ENCODE results near the gene TBC1D10B.
"Not testable (repeated sequence)": the region's sequence is repeated elsewhere in the genome, so short reads cannot be mapped to it uniquely, and the experiment has no call there.

The TBC1D10B gene

DNA sequence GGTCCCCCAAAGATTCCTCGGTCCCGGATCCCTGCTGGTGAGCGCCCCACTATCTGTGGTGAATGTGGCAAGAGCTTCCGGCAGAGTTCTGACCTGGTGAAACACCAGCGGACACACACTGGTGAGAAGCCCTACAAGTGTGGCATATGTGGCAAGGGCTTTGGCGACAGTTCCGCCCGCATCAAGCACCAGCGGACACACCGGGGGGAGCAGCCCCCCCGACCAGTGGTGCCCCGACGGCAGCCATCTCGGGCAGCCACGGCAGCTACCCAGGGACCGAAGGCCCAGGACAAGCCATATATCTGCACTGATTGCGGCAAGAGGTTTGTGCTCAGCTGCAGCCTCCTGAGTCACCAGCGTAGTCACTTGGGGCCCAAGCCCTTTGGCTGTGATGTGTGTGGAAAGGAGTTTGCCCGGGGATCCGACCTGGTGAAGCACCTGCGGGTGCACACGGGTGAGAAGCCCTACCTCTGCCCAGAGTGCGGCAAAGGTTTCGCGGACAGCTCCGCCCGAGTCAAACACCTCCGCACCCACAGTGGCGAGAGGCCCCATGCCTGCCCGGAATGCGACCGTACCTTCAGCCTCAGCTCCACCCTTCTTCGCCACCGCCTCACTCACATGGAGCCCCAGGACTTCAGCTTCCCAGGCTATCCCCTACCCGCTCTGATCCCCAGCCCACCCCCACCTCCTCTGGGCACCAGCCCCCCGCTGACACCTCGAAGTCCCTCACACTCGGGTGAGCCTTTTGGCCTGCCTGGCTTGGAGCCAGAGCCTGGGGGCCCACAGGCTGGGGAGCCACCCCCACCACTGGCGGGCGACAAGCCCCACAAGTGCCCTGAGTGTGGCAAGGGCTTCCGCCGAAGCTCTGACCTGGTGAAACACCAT, 27.7 kb upstream of the TBC1D10B start:
- no peak for FAIRE-seq

- no peak for FAIRE-seq
These were observed 26.8 kb upstream of the TBC1D10B start for GRCh38 chr16:30397056-30397455.

- FAIRE-seq = not testable (repeated sequence)
These were observed 26.3 kb upstream of the TBC1D10B start for GRCh38 chr16:30396627-30397026.

GRCh38 chr16:30395992-30396585, 25.8 kb upstream of the TBC1D10B start:
- FAIRE-seq = no peak

DNA sequence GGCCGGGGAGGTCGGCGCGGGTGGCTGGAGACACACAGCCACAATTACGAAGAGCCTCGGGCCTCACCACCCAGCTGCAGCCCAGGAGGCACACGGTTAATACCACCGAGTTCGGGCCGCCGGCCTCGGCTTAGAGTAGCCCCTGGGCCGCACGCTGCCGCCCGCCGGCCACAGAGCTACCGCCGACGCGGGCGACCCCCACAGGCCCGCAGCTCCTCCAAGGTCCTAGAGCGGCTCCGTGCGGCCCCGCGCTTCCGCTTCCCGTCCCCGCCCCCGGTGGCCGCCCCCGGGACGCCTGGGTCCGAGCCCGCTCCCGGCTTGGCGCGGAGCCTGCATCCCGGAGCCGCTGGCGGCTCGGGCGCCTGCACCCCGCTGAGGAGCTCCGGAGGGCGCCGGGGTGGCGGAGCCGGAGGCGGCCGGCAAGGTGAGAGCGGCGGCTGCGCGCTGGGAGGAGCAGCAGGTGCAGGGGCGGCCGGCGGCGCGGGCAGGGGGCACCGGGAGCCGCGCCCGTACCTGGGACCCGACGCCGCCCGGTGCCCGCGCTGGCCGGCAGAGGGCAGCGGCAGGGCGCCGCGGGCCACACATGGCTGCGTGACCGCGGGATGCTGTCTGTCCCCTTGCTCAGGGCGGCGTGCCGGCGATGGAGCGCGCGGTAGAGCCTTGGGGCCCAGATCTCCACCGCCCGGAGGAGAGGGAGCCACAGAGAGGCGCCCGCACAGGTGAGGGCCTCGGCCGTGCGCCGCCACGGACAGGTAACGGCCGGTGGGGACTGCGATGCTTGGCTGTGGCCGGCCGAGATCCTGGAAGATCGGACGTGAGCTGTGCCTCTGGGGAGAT, 25.1 kb upstream of the TBC1D10B start, which contains the start of gene ZNF48:
TSS of gene ZNF48 (plus strand) at position 266 of the 837 bp plus-strand sequence. CDS start at position 641, 375 bp downstream.
- FAIRE-seq = no peak

- FAIRE-seq = no peak
These were observed 24.4 kb upstream of the TBC1D10B start for GRCh38 chr16:30394592-30395154.

- FAIRE-seq = no peak
These were observed 13.2 kb upstream of the TBC1D10B start for GRCh38 chr16:30383521-30383920.

DNA sequence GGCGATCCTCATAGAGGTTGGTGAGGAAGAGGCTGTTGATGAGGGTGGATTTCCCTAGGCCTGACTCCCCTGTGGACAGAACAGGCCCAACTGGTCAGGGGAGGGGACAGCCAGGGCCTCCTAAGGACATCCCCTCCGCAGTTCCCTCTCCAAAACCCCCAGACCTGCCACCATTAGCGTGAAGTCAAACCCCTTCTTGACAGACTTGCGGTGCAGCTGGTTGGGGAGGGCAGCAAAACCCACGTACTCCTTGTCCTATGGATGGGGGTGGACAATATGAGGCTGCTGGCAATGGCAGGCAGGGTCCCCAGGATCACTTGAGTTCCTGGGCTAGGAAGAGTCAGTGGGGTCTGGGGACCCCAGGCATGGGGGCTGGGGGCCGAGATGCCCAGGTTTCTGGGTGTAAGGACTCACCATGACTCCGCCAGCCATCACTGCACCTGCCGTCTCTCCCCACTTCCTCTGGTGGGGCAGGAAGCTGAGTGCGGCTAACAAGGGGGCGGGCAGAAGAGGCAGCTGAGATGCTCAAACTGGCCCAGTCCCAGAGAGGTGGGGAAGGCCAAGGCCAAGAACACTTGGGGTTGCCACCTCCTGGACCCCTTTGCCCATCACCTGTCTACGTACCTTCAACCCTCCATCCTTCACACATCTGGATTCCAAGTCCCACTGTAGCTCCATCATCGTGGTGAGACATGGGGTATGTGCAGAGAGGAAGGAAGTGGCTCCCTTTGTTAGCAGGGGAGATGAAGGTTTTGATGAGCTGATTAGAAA, 12.0 kb upstream of the TBC1D10B start, which contains the start of gene SEPTIN1:
TSS of gene SEPTIN1 (minus strand) at position 451 of the 771 bp plus-strand sequence. CDS start at position 432, 19 bp downstream.
- FAIRE-seq = no peak

DNA sequence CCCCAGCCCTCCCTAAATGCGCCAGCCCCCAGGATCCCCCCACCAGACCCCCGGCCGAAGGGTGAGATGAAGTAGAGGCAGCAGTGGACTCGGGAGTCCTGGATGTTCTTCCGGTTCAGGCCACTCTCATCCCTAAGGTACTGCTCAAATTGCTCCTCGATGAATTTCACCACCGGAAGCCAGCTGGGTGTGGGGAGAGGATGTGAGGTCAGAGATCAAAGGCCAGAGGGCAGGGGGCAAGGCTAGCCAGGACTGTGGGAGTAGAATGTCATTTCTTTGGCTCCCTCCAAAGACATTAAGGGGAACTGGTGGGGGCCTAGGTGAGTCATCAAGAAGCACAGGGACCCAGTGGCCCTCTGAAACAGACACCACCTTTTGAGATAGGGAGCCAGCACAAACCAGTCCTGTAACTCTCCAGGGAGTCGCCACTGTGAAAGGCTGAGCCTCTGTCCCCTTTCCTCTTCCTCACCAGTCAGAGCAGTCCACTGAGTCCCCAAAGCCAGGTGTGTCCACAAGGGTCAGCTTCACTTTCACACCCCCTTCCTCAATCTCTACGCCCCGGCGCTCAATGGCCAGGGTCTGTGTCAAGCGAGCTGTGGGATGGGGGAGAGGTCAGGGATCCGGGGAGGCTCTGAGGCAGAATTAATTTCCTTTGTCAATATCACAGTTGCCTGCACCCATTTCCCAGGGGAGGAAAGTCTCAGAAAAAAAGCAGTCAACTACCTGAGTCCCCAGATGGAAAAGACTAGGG, 11.2 kb upstream of the TBC1D10B start:
- no peak for FAIRE-seq

- FAIRE-seq = no peak
These were observed 10.5 kb upstream of the TBC1D10B start for GRCh38 chr16:30380803-30381208.

GRCh38 chr16:30380072-30380802, 9.9 kb upstream of the TBC1D10B start:
- no peak for FAIRE-seq

- no peak for FAIRE-seq
These were observed 9.0 kb upstream of the TBC1D10B start for GRCh38 chr16:30379158-30379783.

- FAIRE-seq = no peak
These were observed 8.2 kb upstream of the TBC1D10B start for GRCh38 chr16:30378236-30379157.

- no peak for FAIRE-seq
These were observed 7.5 kb upstream of the TBC1D10B start for GRCh38 chr16:30377812-30378235.

- FAIRE-seq = no peak
These were observed 6.9 kb upstream of the TBC1D10B start for GRCh38 chr16:30377050-30377811.

GRCh38 chr16:30376461-30376902, 6.2 kb upstream of the TBC1D10B start:
- no peak for FAIRE-seq

GRCh38 chr16:30375864-30376263, 5.6 kb upstream of the TBC1D10B start:
- no peak for FAIRE-seq

GRCh38 chr16:30374538-30374937, 4.2 kb upstream of the TBC1D10B start, which contains the start of gene MYL11:
Gene MYL11 (plus strand): TSS chr16:30374802. CDS start chr16:30374858, 56 bp downstream.
- no peak for FAIRE-seq

Data from islet of Langerhans (tissue), 1 donor.